ENCODE data around the gene C6orf120. TPM values are rescaled to one million over a fixed set of nuclear protein-coding genes. Genes with fewer than 3 reads are reported as not detected.

The C6orf120 gene
- total and polyA plus RNA-seq, 9 of the 15 experiments (the other 6 are each of a cell fraction or from before 2014, with no cell fraction given) = 7.7 to 44.9 (median 34.8) TPM

DNA sequence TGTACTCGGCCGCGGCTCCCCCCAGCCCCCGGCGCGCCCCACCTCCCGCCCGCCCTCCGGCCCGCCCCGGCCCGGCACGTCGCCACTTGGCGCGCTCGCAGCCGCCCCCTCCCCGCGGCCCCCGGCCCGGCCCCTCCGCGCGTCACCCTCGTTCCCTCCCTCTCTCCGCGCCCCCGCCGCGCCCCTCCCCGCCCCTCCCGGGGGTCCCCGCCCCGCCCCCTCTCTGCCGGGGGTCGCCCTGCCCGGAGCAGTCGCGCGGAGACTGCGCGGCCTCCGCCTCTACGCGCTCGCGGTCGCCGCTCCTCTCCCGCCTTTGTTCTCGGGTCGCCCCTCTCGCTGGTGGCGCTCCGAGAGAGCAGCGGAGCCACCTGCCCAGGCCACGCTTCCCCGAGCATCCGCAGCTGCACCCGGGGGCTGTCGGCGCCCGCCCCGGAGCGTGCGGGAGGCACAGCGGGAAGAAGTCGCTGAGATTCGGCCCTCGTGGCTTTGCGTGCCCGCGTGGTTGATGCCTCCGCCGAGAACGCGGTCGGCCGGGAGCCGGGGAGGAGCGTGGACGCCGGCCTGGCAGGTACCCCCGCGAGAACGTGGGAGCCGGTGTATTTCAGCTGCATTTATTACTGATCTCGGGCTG, 22.7 kb downstream of the C6orf120 start, which contains the start of gene PHF10 (continued):
- TF ChIP-seq, protein P1, sequence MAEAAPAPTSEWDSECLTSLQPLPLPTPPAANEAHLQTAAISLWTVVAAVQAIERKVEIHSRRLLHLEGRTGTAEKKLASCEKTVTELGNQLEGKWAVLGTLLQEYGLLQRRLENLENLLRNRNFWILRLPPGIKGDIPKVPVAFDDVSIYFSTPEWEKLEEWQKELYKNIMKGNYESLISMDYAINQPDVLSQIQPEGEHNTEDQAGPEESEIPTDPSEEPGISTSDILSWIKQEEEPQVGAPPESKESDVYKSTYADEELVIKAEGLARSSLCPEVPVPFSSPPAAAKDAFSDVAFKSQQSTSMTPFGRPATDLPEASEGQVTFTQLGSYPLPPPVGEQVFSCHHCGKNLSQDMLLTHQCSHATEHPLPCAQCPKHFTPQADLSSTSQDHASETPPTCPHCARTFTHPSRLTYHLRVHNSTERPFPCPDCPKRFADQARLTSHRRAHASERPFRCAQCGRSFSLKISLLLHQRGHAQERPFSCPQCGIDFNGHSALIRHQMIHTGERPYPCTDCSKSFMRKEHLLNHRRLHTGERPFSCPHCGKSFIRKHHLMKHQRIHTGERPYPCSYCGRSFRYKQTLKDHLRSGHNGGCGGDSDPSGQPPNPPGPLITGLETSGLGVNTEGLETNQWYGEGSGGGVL (CRISPR knock-in tag; IDR thresholded peaks at IDR 0.05) = no peak
- TF ChIP-seq, protein P2, sequence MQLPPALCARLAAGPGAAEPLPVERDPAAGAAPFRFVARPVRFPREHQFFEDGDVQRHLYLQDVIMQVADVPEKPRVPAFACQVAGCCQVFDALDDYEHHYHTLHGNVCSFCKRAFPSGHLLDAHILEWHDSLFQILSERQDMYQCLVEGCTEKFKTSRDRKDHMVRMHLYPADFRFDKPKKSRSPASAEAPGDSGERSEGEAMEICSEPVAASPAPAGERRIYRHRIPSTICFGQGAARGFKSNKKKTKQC (CRISPR knock-in tag; IDR thresholded peaks at IDR 0.05) = peak; percentile 81; the same call in 1 of the 2 replicates
- TF ChIP-seq, protein P3, sequence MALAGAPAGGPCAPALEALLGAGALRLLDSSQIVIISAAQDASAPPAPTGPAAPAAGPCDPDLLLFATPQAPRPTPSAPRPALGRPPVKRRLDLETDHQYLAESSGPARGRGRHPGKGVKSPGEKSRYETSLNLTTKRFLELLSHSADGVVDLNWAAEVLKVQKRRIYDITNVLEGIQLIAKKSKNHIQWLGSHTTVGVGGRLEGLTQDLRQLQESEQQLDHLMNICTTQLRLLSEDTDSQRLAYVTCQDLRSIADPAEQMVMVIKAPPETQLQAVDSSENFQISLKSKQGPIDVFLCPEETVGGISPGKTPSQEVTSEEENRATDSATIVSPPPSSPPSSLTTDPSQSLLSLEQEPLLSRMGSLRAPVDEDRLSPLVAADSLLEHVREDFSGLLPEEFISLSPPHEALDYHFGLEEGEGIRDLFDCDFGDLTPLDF (CRISPR knock-in tag; IDR thresholded peaks at IDR 0.05) = peak; percentile 85; the same call in 1 of the 2 replicates
- TF ChIP-seq JUND (IDR thresholded peaks at IDR 0.05; ENCODE audit: borderline replicate concordance, low read depth, low read length) (no peak), JUND (tag; IDR thresholded peaks at IDR 0.05; ENCODE audit: borderline replicate concordance, low read depth, low read length) (no peak), BRCA1 (IDR thresholded peaks at IDR 0.05) (no peak), BRCA1 (CRISPR knock-in tag; IDR thresholded peaks at IDR 0.05) (no peak), ZNF780A (CRISPR knock-in tag; IDR thresholded peaks at IDR 0.05) (no peak), FUS (optimal IDR thresholded peaks at IDR 0.05; ENCODE audit: low read depth, low read length) (peak; percentile 81), ZNF224 (CRISPR knock-in tag; IDR thresholded peaks at IDR 0.05) (peak; percentile 58; the same call in 1 of the 2 replicates), POLR3A (IDR thresholded peaks at IDR 0.05; ENCODE audit: borderline replicate concordance, extremely low read depth, insufficient read depth, insufficient read length) (no peak), SAFB (IDR thresholded peaks at IDR 0.05; ENCODE audit: borderline replicate concordance, low read depth, low read length) (peak; percentile 89), NUFIP1 (IDR thresholded peaks at IDR 0.05; ENCODE audit: partially characterized antibody) (no peak), KDM4B (IDR thresholded peaks at IDR 0.05; ENCODE audit: borderline replicate concordance in 2 of 2, low read depth in 1 of 2) (peak in 1 of 2 experiments; percentile 68; a peak in 1 of 4 replicates), KAT7 (CRISPR knock-in tag; IDR thresholded peaks at IDR 0.05; ENCODE audit: borderline replicate concordance) (peak; percentile 87), SIRT6 (IDR thresholded peaks at IDR 0.05; ENCODE audit: low read depth, low read length) (no peak)
- TF ChIP-seq, protein P4, sequence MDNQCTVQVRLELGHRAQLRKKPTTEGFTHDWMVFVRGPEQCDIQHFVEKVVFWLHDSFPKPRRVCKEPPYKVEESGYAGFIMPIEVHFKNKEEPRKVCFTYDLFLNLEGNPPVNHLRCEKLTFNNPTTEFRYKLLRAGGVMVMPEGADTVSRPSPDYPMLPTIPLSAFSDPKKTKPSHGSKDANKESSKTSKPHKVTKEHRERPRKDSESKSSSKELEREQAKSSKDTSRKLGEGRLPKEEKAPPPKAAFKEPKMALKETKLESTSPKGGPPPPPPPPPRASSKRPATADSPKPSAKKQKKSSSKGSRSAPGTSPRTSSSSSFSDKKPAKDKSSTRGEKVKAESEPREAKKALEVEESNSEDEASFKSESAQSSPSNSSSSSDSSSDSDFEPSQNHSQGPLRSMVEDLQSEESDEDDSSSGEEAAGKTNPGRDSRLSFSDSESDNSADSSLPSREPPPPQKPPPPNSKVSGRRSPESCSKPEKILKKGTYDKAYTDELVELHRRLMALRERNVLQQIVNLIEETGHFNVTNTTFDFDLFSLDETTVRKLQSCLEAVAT (IDR thresholded peaks at IDR 0.05) = 0 out of 4 replicates have a peak, but pooled peaks of 1 of the 2 experiments have one; percentile 9
- TF ChIP-seq, protein P5, sequence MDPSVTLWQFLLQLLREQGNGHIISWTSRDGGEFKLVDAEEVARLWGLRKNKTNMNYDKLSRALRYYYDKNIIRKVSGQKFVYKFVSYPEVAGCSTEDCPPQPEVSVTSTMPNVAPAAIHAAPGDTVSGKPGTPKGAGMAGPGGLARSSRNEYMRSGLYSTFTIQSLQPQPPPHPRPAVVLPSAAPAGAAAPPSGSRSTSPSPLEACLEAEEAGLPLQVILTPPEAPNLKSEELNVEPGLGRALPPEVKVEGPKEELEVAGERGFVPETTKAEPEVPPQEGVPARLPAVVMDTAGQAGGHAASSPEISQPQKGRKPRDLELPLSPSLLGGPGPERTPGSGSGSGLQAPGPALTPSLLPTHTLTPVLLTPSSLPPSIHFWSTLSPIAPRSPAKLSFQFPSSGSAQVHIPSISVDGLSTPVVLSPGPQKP (CRISPR knock-in tag; IDR thresholded peaks at IDR 0.05) = no peak

All from K562 (cell line).